Naive thymus-derived CD4-positive, alpha-beta T cell (primary cell): ENCODE results near the gene ITPRID2. TPM values are rescaled to one million over a fixed set of nuclear protein-coding genes. Genes with fewer than 3 reads are reported as not detected.
"Not testable (repeated sequence)": the region's sequence is repeated elsewhere in the genome, so short reads cannot be mapped to it uniquely, and the experiment has no call there.

Experiments used
- ATAC-seq: fragments of 150-1000 bp; cut with Tn5 transposase; 2 replicates; pipeline ENCODE4 v1.10.0; 2021; ENCODE audit warnings: mild to moderate bottlenecking, moderate library complexity
- CTCF ChIA-PET: fragments of 350-600 bp; sonication (Branson Sonifier 250); formaldehyde crosslinking; loops from one replicate; lab custom pipeline; 2021; ENCODE audit warnings: antibody characterized with exemption; lab: Charles Lee
- POLR2A ChIA-PET: fragments of 350-600 bp; sonication (Branson Sonifier 250); formaldehyde crosslinking; loops from one replicate; lab custom pipeline; 2021; ENCODE audit warnings: antibody characterized with exemption, inconsistent platforms; lab: Charles Lee
- DNase-seq, 9 donors: peaks; one replicate each; pipeline versions ENCODE4 v3.0.0 to v3.0.0-alpha.2; 2020 to 2022; ENCODE audit warnings: mixed read lengths in 1 of 9
- H3K27ac ChIP-seq: one replicate; pipeline ENCODE4 v1.7.0; 2013; ENCODE audit warnings: mild to moderate bottlenecking, low read depth, low read length, moderate library complexity
- H3K27me3 ChIP-seq, 2 donors: one replicate each; pipeline ENCODE4 v1.7.0; 2013; ENCODE audit warnings: low read length in 2 of 2, mild to moderate bottlenecking in 2 of 2, moderate library complexity in 2 of 2; ENCODE audit not compliant: control insufficient read depth in 2 of 2, insufficient read depth in 2 of 2
- H3K36me3 ChIP-seq, 3 experiments: 1 replicate in 2 of 3; 2 replicates in 1 of 3; pipeline ENCODE4 v1.7.0; 2013; ENCODE audit warnings: low read length in 3 of 3, mild to moderate bottlenecking in 3 of 3, moderate library complexity in 1 of 3; ENCODE audit not compliant: insufficient read depth in 3 of 3, control insufficient read depth in 2 of 3
- H3K4me1 ChIP-seq, 2 donors: one replicate each; pipeline ENCODE4 v1.7.0; 2013; ENCODE audit warnings: low read length in 2 of 2, mild to moderate bottlenecking in 2 of 2, moderate library complexity in 1 of 2; ENCODE audit not compliant: control insufficient read depth in 2 of 2, insufficient read depth in 2 of 2
- H3K4me3 ChIP-seq: 2 replicates; pipeline ENCODE4 v1.7.0; 2013; ENCODE audit warnings: mild to moderate bottlenecking, low read length
- H3K9me3 ChIP-seq, 3 experiments: 1 replicate in 2 of 3; 2 replicates in 1 of 3; pipeline ENCODE4 v1.7.0; 2013; ENCODE audit warnings: low read length in 3 of 3; ENCODE audit not compliant: control insufficient read depth in 2 of 3
- H3K27ac Mint-ChIP-seq, 9 donors: one replicate each; pipeline ENCODE4 v1.8.0; 2020 to 2022; ENCODE audit warnings: mixed read lengths in 9 of 9, mild to moderate bottlenecking in 8 of 9, moderate library complexity in 5 of 9, inconsistent platforms in 2 of 9
- H3K27me3 Mint-ChIP-seq, 5 donors: one replicate each; pipeline ENCODE4 v1.8.0; 2021 to 2022; ENCODE audit warnings: mixed read lengths in 5 of 5, mild to moderate bottlenecking in 1 of 5
- H3K36me3 Mint-ChIP-seq, 5 donors: one replicate each; pipeline ENCODE4 v1.8.0; 2020 to 2022; ENCODE audit warnings: mixed read lengths in 5 of 5, mild to moderate bottlenecking in 3 of 5, inconsistent platforms in 1 of 5
- H3K4me1 Mint-ChIP-seq, 7 donors: one replicate each; pipeline ENCODE4 v1.8.0; 2020 to 2022; ENCODE audit warnings: mixed read lengths in 7 of 7, mild to moderate bottlenecking in 3 of 7, inconsistent platforms in 1 of 7
- H3K4me3 Mint-ChIP-seq, 10 donors: one replicate each; pipeline ENCODE4 v1.8.0; 2020 to 2022; ENCODE audit warnings: mild to moderate bottlenecking in 10 of 10, mixed read lengths in 10 of 10, moderate library complexity in 6 of 10, inconsistent platforms in 2 of 10
- H3K9me3 Mint-ChIP-seq, 11 donors: one replicate each; pipeline ENCODE4 v1.8.0; 2020 to 2022; ENCODE audit warnings: mixed read lengths in 11 of 11, mild to moderate bottlenecking in 4 of 11, inconsistent platforms in 1 of 11, moderate library complexity in 1 of 11
- intact Hi-C, 2 donors: fragments of 100-400 bp; cut with micrococcal nuclease; formaldehyde crosslinking; loops; one replicate each; pipeline ENCODE4 v1.15.1; 2023
- polyA plus RNA-seq, 2 donors: library from polyadenylated mRNA; unstranded; fragments of 300-500 nt; fragmentation: Illumina TruSeq; gene quantifications; one replicate each; pipeline ENCODE4 v1.2.3, GENCODE V29; 2021
- total RNA-seq, 6 experiments: library from RNA in 5 of 6; stranded (reverse) in 5 of 6; gene quantifications; 1 replicate in 5 of 6; 2 replicates in 1 of 6; pipeline ENCODE4 v1.2.3 and lab custom pipeline; 2021 to 2026

The ITPRID2 gene
- total and polyA plus RNA-seq, 7 experiments from 2014 or later, result 3.9 to 90.9 (median 42.4) TPM

- peaks cover 5 to 26% (median 15%) of the 10 kb centered on the region in 5 donors for H3K27me3 Mint-ChIP-seq
- peak overlapping the region in 1 of 10 donors; percentile 57 for H3K4me3 Mint-ChIP-seq
- H3K4me3 ChIP-seq, H3K27ac ChIP-seq, POLR2A ChIA-PET, ATAC-seq, H3K36me3 ChIP-seq, DNase-seq, H3K4me1 ChIP-seq, H3K27ac Mint-ChIP-seq, H3K9me3 ChIP-seq, H3K27me3 ChIP-seq, H3K36me3 Mint-ChIP-seq, H3K9me3 Mint-ChIP-seq: not testable (repeated sequence)
- intact Hi-C loops, result loop anchor here (2.0 to 10.0 kb wide), 3 partner anchors 63 to 879 kb away; no protein-coding TSS in a partner anchor
- peaks cover 4 to 14% (median 13%) of the 10 kb centered on the region in 7 donors for H3K4me1 Mint-ChIP-seq
- CTCF ChIA-PET, result interaction anchor here (0.6 to 1.3 kb wide), 2 partner anchors 213 to 308 kb away, joined by 3 to 6 read pairs; no protein-coding TSS in a partner anchor
Observed at GRCh38 chr2:181955866-181956265, 64.3 kb downstream of the ITPRID2 start.

GRCh38 chr2:181957668-181958067, 66.1 kb downstream of the ITPRID2 start:
- intact Hi-C loops, result loop anchor here (5.0 to 10.0 kb wide), 2 partner anchors 383 to 880 kb away; no protein-coding TSS in a partner anchor
- no peaks in the 10 kb centered on the region for H3K36me3 ChIP-seq
- ATAC-seq (no peak), DNase-seq (no peak)
- Mint-ChIP-seq H3K36me3 (no peaks in the 10 kb centered on the region), H3K9me3 (no peaks in the 10 kb centered on the region), H3K27ac (no peak overlapping the region), H3K27me3 (peaks cover 5 to 27% (median 15%) of the 10 kb centered on the region in 5 donors), H3K4me1 (peaks cover 4 to 14% (median 13%) of the 10 kb centered on the region in 7 donors), H3K4me3 (no peak overlapping the region)
- H3K4me1 ChIP-seq, result no peaks in the 10 kb centered on the region
- H3K27me3 ChIP-seq, result no peaks in the 10 kb centered on the region
- ChIA-PET CTCF (interaction anchor here (0.6 kb wide), 1 partner anchor 18 kb away, joined by 3 read pairs; no protein-coding TSS in a partner anchor), POLR2A (no interaction called here)
- no peak overlapping the region for H3K27ac ChIP-seq
- H3K4me3 ChIP-seq, result no peak overlapping the region
- no peaks in the 10 kb centered on the region for H3K9me3 ChIP-seq

- CTCF ChIA-PET, result no interaction called here
- Histone ChIP-seq H3K9me3 (no peaks in the 10 kb centered on the region), H3K27ac (no peak overlapping the region), H3K4me3 (no peak overlapping the region), H3K27me3 (no peaks in the 10 kb centered on the region), H3K36me3 (no peaks in the 10 kb centered on the region), H3K4me1 (no peaks in the 10 kb centered on the region)
- POLR2A ChIA-PET, result interaction anchor here (0.6 kb wide), 1 partner anchor 45 kb away, joined by 3 read pairs; no protein-coding TSS in a partner anchor
- H3K4me3 Mint-ChIP-seq, result no peak overlapping the region
- DNase-seq (no peak), ATAC-seq (no peak)
- intact Hi-C loops, result loop anchor here (5.0 to 10.0 kb wide), 2 partner anchors 384 to 881 kb away; no protein-coding TSS in a partner anchor
- no peaks in the 10 kb centered on the region for H3K9me3 Mint-ChIP-seq
- H3K4me1 Mint-ChIP-seq, result peaks cover 4 to 10% (median 8%) of the 10 kb centered on the region in 7 donors
- H3K27me3 Mint-ChIP-seq, result peaks cover 0 to 26% (median 12%) of the 10 kb centered on the region in 5 donors
- H3K36me3 Mint-ChIP-seq, result no peaks in the 10 kb centered on the region
- H3K27ac Mint-ChIP-seq, result no peak overlapping the region
Observed at GRCh38 chr2:181958726-181959125, 67.2 kb downstream of the ITPRID2 start.

GRCh38 chr2:181959508-181959907, 68.0 kb downstream of the ITPRID2 start:
- intact Hi-C loops, result loop anchor here (5.0 to 10.0 kb wide), 2 partner anchors 385 to 882 kb away; no protein-coding TSS in a partner anchor
- ChIA-PET POLR2A (interaction anchor here (0.6 kb wide), 1 partner anchor 45 kb away, joined by 3 read pairs; no protein-coding TSS in a partner anchor), CTCF (interaction anchor here (0.7 kb wide), 1 partner anchor 203 kb away, joined by 3 read pairs; no protein-coding TSS in a partner anchor)
- Histone ChIP-seq H3K4me1 (no peaks in the 10 kb centered on the region), H3K36me3 (no peaks in the 10 kb centered on the region), H3K27me3 (no peaks in the 10 kb centered on the region), H3K4me3 (no peak overlapping the region), H3K9me3 (no peaks in the 10 kb centered on the region), H3K27ac (no peak overlapping the region)
- no peak overlapping the region for H3K4me3 Mint-ChIP-seq
- H3K27ac Mint-ChIP-seq, result no peak overlapping the region
- H3K27me3 Mint-ChIP-seq, result peaks cover 0 to 26% (median 12%) of the 10 kb centered on the region in 5 donors
- H3K4me1 Mint-ChIP-seq, result peaks cover 1 to 3% (median 2%) of the 10 kb centered on the region in 7 donors
- ATAC-seq, result no peak
- no peak for DNase-seq
- H3K36me3 Mint-ChIP-seq, result no peaks in the 10 kb centered on the region
- peaks cover 0 to 4% (median 0%) of the 10 kb centered on the region in 11 donors for H3K9me3 Mint-ChIP-seq

- H3K4me1 Mint-ChIP-seq, H3K27me3 ChIP-seq, H3K4me3 Mint-ChIP-seq, POLR2A ChIA-PET, intact Hi-C loops, CTCF ChIA-PET, H3K4me1 ChIP-seq, H3K9me3 Mint-ChIP-seq, H3K36me3 Mint-ChIP-seq, H3K27ac Mint-ChIP-seq, H3K9me3 ChIP-seq, H3K27ac ChIP-seq, ATAC-seq, DNase-seq, H3K36me3 ChIP-seq, H3K4me3 ChIP-seq: not testable (repeated sequence)
- peaks cover 7 to 31% (median 15%) of the 10 kb centered on the region in 5 donors for H3K27me3 Mint-ChIP-seq
Observed at GRCh38 chr2:181961167-181961566, 69.6 kb downstream of the ITPRID2 start.

GRCh38 chr2:181962142-181962541, 70.6 kb downstream of the ITPRID2 start:
- Mint-ChIP-seq H3K4me1 (peaks cover 0 to 3% (median 0%) of the 10 kb centered on the region in 7 donors), H3K4me3 (no peak overlapping the region), H3K9me3 (peaks cover 0 to 16% (median 0%) of the 10 kb centered on the region in 11 donors), H3K36me3 (no peaks in the 10 kb centered on the region), H3K27ac (no peak overlapping the region), H3K27me3 (peaks cover 7 to 31% (median 20%) of the 10 kb centered on the region in 5 donors)
- H3K4me1 ChIP-seq, result no peaks in the 10 kb centered on the region
- no peaks in the 10 kb centered on the region for H3K9me3 ChIP-seq
- H3K36me3 ChIP-seq, result no peaks in the 10 kb centered on the region
- H3K27me3 ChIP-seq, result no peaks in the 10 kb centered on the region
- ChIA-PET POLR2A (no interaction called here), CTCF (no interaction called here)
- no peak overlapping the region for H3K27ac ChIP-seq
- DNase-seq, result no peak
- intact Hi-C loops, result no loop called here
- no peak overlapping the region for H3K4me3 ChIP-seq
- ATAC-seq, result no peak
